GM12878 (cell line): ENCODE data around the gene RHOC. TPM values are rescaled to one million over a fixed set of nuclear protein-coding genes. Genes with fewer than 3 reads are reported as not detected.

Source experiments
- CBX3 ChIP-seq: fragments of 200-600 bp; sonication (generic); IDR thresholded peaks from 2 replicates; pipeline ENCODE4 v1.6.1; 2016; ENCODE audit warnings: low read depth, borderline replicate concordance
- CEBPB ChIP-seq, 2 experiments: fragments of 150-350 bp in 1 of 2; IDR thresholded peaks; 2 replicates each; pipeline ENCODE4 v1.6.1; 2012 to 2014; ENCODE audit warnings: low read depth in 2 of 2, low read length in 2 of 2, borderline replicate concordance in 1 of 2, inconsistent platforms in 1 of 2
- CUX1 ChIP-seq: IDR thresholded peaks from 2 replicates; pipeline ENCODE4 v1.6.1; 2012; ENCODE audit warnings: improper control_type of control experiment, low read depth, low read length; ENCODE audit not compliant: insufficient replicate concordance
- HDGF ChIP-seq: fragments of 450-650 bp; IDR thresholded peaks from 2 replicates; pipeline ENCODE4 v1.6.1; 2016; ENCODE audit warnings: antibody characterized with exemption
- IRF4 ChIP-seq: IDR thresholded peaks from 2 replicates; pipeline ENCODE4 v1.6.1; 2011; ENCODE audit warnings: low read depth, low read length
- IRF5 ChIP-seq: fragments of 450-650 bp; IDR thresholded peaks from 2 replicates; pipeline ENCODE4 v1.6.1; 2017; ENCODE audit warnings: borderline replicate concordance
- MEF2B ChIP-seq: fragments of 450-650 bp; IDR thresholded peaks from 2 replicates; pipeline ENCODE4 v1.6.1; 2018; ENCODE audit warnings: mild to moderate bottlenecking, moderate library complexity; ENCODE audit not compliant: partially characterized antibody, poor library complexity, severe bottlenecking
- MTA2 ChIP-seq: fragments of 450-650 bp; IDR thresholded peaks from 2 replicates; pipeline ENCODE4 v1.6.1; 2016; ENCODE audit warnings: low read depth, mild to moderate bottlenecking, moderate library complexity
- MYC ChIP-seq: IDR thresholded peaks from 2 replicates; pipeline ENCODE4 v1.6.1; 2011; ENCODE audit warnings: mild to moderate bottlenecking, low read length, moderate library complexity, inconsistent platforms; ENCODE audit not compliant: insufficient read depth, insufficient replicate concordance, insufficient read length, severe bottlenecking
- RAD21 ChIP-seq: IDR thresholded peaks from 2 replicates; pipeline ENCODE4 v1.6.1; 2011; ENCODE audit warnings: mild to moderate bottlenecking, low read depth, low read length, moderate library complexity; ENCODE audit not compliant: insufficient read depth
- RELA ChIP-seq: fragments of 450-650 bp; IDR thresholded peaks from 2 replicates; pipeline ENCODE4 v1.8.0; 2014; ENCODE audit warnings: borderline replicate concordance; ENCODE audit not compliant: partially characterized antibody
- SUPT20H ChIP-seq: IDR thresholded peaks from 2 replicates; pipeline ENCODE4 v1.6.1; 2011; ENCODE audit warnings: low read depth, mild to moderate bottlenecking, low read length, moderate library complexity, borderline replicate concordance; ENCODE audit not compliant: control insufficient read depth
- TARDBP ChIP-seq: IDR thresholded peaks from 2 replicates; pipeline ENCODE4 v1.6.1; 2016; ENCODE audit warnings: borderline replicate concordance
- polyA plus RNA-seq, 11 experiments: library from polyadenylated mRNA; depleted of rRNA in 4 of 11; unstranded in 6 of 11; stranded (reverse) in 5 of 11; fragments of >200 nt; fragmentation: Nextera tagmentation in 4 of 11; fragmentation: Illumina TruSeq in 1 of 11; extraction: Ambion mirVana in 4 of 11; extraction: Trizol in 1 of 11; gene quantifications; 1 replicate in 1 of 11; 2 replicates in 10 of 11; pipeline versions ENCODE4 v1.2.1 to v1.2.3, GENCODE V29; 2011 to 2016; ENCODE audit warnings: inconsistent platforms in 2 of 11, missing spikeins in 2 of 11, low read depth in 1 of 11
- total RNA-seq, 4 experiments: library from RNA; depleted of rRNA in 3 of 4; stranded (reverse); fragments of >200 nt in 3 of 4; fragmentation: Illumina TruSeq in 1 of 4; extraction: Trizol in 1 of 4; gene quantifications; 2 replicates each; pipeline versions ENCODE4 v1.2.1 to v1.2.3, GENCODE V29; 2013 to 2021
- TF ChIP-seq, protein P1 (sequence below): fragments of 450-650 bp; IDR thresholded peaks from 2 replicates; pipeline ENCODE4 v1.6.1; 2017; ENCODE audit warnings: mild to moderate bottlenecking, low read depth, inconsistent platforms; ENCODE audit not compliant: poor library complexity, severe bottlenecking
- TF ChIP-seq, protein P2 (sequence below): fragments of 450-650 bp; IDR thresholded peaks from 2 replicates; pipeline ENCODE4 v1.6.1; 2017; ENCODE audit warnings: mild to moderate bottlenecking, moderate library complexity

Gene RHOC
- total and polyA plus RNA-seq, 10 of the 15 experiments (the other 5 are each of a cell fraction or from before 2014, with no cell fraction given): 20.6 to 371 (median 158) TPM

DNA sequence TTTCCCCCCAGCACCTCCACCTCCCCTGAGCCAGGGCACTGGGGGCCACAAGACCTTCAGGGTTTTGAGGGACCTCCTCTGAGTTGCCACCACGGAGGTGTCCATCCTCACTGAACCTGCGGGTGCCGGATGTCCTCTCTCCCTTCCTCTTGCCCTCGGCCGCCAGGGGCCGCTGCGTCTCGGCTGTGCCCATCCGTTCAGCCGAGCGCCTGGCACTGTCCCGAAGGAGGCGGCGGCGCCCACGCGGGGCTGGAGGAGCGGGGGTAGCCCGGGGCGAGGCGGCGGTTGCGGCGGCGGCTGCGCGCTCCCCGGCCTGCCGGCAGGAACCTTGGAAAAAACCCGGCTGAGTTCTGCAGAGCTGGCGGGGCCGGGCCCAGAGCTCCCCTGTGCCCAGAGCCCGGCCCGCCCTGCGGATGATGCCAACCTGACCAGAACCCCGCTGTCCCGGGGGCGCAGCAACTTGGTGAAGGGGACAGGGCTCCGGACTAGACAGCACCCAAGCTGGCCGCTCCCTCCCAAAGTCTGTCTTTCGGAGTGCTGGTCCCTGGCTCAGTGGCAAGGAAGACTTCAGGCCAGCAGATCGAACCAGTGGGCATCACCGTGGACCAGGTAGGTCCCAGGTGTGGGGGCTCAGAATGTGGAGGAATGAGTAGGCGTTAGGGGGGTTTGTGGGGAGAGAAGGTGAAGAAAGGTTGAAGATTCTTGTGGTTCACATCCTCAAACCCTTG is 11.9 kb upstream of the RHOC start (continued):
- TF ChIP-seq, protein P1, sequence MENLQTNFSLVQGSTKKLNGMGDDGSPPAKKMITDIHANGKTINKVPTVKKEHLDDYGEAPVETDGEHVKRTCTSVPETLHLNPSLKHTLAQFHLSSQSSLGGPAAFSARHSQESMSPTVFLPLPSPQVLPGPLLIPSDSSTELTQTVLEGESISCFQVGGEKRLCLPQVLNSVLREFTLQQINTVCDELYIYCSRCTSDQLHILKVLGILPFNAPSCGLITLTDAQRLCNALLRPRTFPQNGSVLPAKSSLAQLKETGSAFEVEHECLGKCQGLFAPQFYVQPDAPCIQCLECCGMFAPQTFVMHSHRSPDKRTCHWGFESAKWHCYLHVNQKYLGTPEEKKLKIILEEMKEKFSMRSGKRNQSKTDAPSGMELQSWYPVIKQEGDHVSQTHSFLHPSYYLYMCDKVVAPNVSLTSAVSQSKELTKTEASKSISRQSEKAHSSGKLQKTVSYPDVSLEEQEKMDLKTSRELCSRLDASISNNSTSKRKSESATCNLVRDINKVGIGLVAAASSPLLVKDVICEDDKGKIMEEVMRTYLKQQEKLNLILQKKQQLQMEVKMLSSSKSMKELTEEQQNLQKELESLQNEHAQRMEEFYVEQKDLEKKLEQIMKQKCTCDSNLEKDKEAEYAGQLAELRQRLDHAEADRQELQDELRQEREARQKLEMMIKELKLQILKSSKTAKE: no peak
- TF ChIP-seq HDGF (no peak), SUPT20H (no peak), IRF4 (0 out of 2 replicates have a peak, but pooled peaks have one; percentile 20), TARDBP (no peak), CBX3 (no peak), MEF2B (no peak), CUX1 (no peak), IRF5 (no peak), RELA (no peak), RAD21 (peak; percentile 59), MYC (no peak), MTA2 (no peak), CEBPB (IDR thresholded peaks at IDR 0.05; ENCODE audit: borderline replicate concordance in 1 of 2, low read depth in 2 of 2, low read length in 2 of 2) (no peak)
- TF ChIP-seq, protein P2, sequence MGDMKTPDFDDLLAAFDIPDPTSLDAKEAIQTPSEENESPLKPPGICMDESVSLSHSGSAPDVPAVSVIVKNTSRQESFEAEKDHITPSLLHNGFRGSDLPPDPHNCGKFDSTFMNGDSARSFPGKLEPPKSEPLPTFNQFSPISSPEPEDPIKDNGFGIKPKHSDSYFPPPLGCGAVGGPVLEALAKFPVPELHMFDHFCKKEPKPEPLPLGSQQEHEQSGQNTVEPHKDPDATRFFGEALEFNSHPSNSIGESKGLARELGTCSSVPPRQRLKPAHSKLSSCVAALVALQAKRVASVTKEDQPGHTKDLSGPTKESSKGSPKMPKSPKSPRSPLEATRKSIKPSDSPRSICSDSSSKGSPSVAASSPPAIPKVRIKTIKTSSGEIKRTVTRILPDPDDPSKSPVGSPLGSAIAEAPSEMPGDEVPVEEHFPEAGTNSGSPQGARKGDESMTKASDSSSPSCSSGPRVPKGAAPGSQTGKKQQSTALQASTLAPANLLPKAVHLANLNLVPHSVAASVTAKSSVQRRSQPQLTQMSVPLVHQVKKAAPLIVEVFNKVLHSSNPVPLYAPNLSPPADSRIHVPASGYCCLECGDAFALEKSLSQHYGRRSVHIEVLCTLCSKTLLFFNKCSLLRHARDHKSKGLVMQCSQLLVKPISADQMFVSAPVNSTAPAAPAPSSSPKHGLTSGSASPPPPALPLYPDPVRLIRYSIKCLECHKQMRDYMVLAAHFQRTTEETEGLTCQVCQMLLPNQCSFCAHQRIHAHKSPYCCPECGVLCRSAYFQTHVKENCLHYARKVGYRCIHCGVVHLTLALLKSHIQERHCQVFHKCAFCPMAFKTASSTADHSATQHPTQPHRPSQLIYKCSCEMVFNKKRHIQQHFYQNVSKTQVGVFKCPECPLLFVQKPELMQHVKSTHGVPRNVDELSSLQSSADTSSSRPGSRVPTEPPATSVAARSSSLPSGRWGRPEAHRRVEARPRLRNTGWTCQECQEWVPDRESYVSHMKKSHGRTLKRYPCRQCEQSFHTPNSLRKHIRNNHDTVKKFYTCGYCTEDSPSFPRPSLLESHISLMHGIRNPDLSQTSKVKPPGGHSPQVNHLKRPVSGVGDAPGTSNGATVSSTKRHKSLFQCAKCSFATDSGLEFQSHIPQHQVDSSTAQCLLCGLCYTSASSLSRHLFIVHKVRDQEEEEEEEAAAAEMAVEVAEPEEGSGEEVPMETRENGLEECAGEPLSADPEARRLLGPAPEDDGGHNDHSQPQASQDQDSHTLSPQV: 0 out of 2 replicates have a peak, but pooled peaks have one; percentile 22
